Measurements from ENCODE around the gene TRUB2. TPM values are rescaled to one million over a fixed set of nuclear protein-coding genes. Genes with fewer than 3 reads are reported as not detected.

TRUB2 gene
- polyA plus RNA-seq, 1 donor (not counting 4 experiments of a cell fraction or from before 2014, with no cell fraction given): 17.2 TPM

DNA sequence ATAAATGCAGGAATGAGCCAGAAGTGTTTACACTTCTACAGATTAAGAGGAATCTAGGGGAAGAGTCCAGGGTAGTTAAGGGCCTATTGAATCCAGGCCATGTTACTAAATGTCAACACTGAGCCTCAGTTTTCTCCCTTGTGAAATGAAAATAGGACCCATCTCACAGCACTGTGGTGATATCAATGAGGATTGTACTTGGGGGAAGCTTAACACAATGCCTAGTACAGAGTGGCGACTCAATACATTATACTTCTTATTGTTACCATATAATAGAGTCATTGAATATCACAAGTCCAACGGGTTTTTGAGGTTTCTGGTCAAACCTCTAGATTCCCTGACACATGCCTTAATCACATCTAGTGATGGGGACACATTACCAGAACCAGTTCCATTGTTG lies 4.6 kb downstream of the TRUB2 start:
- H3K36me3 ChIP-seq (ENCODE audit: control insufficient read depth in 2 of 2, extremely low read depth in 1 of 2, insufficient read depth in 2 of 2, low read length in 2 of 2): peaks cover 13 to 25% of the 10 kb centered on the region in 2 experiments
- no peak overlapping the region for H3K4me3 ChIP-seq (ENCODE audit: control insufficient read depth in 2 of 3, extremely low read depth in 1 of 3, insufficient read depth in 2 of 3, low read depth in 1 of 3, low read length in 3 of 3)
- no peak for FAIRE-seq
- H2AFZ ChIP-seq (ENCODE audit: control insufficient read depth, low read length): no peak overlapping the region
- H3K27me3 ChIP-seq (ENCODE audit: control insufficient read depth, extremely low read depth, insufficient read depth, low read length): no peaks in the 10 kb centered on the region
- TF ChIP-seq, protein P1, sequence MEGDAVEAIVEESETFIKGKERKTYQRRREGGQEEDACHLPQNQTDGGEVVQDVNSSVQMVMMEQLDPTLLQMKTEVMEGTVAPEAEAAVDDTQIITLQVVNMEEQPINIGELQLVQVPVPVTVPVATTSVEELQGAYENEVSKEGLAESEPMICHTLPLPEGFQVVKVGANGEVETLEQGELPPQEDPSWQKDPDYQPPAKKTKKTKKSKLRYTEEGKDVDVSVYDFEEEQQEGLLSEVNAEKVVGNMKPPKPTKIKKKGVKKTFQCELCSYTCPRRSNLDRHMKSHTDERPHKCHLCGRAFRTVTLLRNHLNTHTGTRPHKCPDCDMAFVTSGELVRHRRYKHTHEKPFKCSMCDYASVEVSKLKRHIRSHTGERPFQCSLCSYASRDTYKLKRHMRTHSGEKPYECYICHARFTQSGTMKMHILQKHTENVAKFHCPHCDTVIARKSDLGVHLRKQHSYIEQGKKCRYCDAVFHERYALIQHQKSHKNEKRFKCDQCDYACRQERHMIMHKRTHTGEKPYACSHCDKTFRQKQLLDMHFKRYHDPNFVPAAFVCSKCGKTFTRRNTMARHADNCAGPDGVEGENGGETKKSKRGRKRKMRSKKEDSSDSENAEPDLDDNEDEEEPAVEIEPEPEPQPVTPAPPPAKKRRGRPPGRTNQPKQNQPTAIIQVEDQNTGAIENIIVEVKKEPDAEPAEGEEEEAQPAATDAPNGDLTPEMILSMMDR (optimal IDR thresholded peaks at IDR 0.05 in 1 of 3, IDR thresholded peaks at IDR 0.05 in 1 of 3, conservative IDR thresholded peaks at IDR 0.05 in 1 of 3; ENCODE audit: extremely low read depth in 1 of 3, insufficient read depth in 2 of 3, low read length in 3 of 3): no peak
- no peak for TF ChIP-seq EZH2 (IDR thresholded peaks at IDR 0.05; ENCODE audit: low read length)
- dilution Hi-C loops (cut with MboI; ENCODE audit: extremely low pct_ligation_motif_present, low sequenced_read_pairs): no loop called here
- DNase-seq (ENCODE audit: low read depth, low spot score): no peak
- H3K4me2 ChIP-seq (ENCODE audit: control insufficient read depth, extremely low read depth, insufficient read depth, low read depth, low read length): no peak overlapping the region
- no peaks in the 10 kb centered on the region for H3K9me3 ChIP-seq (ENCODE audit: control insufficient read depth, low read depth, low read length)
- no peaks in the 10 kb centered on the region for H4K20me1 ChIP-seq (ENCODE audit: control insufficient read depth, extremely low read depth, insufficient read depth, low read length)
- H3K79me2 ChIP-seq (ENCODE audit: control insufficient read depth, insufficient read depth, low read length): peaks cover 12% of the 10 kb centered on the region
- peaks cover 7% of the 10 kb centered on the region for H3K4me1 ChIP-seq (ENCODE audit: control insufficient read depth, extremely low read depth, insufficient read depth, low read length)
- no peak overlapping the region for H3K9ac ChIP-seq (ENCODE audit: control insufficient read depth, extremely low read depth, insufficient read depth, low read length)
- H3K9me1 ChIP-seq (ENCODE audit: control insufficient read depth, extremely low read depth, insufficient read depth, low read length): no peaks in the 10 kb centered on the region
- H3K27ac ChIP-seq (ENCODE audit: control insufficient read depth, insufficient read depth, low read length): no peak overlapping the region

DNA sequence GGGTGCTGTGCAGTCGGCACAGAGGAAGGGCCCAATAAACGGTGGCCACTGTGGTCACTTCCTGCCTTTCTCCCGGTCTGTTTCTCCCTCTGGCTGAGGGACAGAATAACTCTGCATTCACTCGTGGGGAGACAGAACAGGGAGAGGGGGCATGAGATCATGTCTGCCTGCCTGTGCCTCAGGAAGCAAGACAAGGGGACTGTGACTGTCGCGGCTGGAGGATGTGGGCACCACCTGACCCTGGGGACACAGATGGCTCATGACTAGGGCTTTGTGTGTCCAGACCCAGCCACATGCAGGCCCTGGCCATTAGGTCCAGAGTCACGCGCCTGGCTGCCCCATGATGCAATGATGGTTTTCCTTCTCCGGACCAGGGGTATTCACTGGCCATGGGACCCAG lies 5.8 kb downstream of the TRUB2 start:
- no peaks in the 10 kb centered on the region for H3K27me3 ChIP-seq (ENCODE audit: control insufficient read depth, extremely low read depth, insufficient read depth, low read length)
- DNase-seq (ENCODE audit: low read depth, low spot score): no peak
- no peaks in the 10 kb centered on the region for H3K9me1 ChIP-seq (ENCODE audit: control insufficient read depth, extremely low read depth, insufficient read depth, low read length)
- no peak overlapping the region for H2AFZ ChIP-seq (ENCODE audit: control insufficient read depth, low read length)
- dilution Hi-C loops (cut with MboI; ENCODE audit: extremely low pct_ligation_motif_present, low sequenced_read_pairs): no loop called here
- no peak overlapping the region for H3K9ac ChIP-seq (ENCODE audit: control insufficient read depth, extremely low read depth, insufficient read depth, low read length)
- no peak for FAIRE-seq
- no peak overlapping the region for H3K27ac ChIP-seq (ENCODE audit: control insufficient read depth, insufficient read depth, low read length)
- H3K36me3 ChIP-seq (ENCODE audit: control insufficient read depth in 2 of 2, extremely low read depth in 1 of 2, insufficient read depth in 2 of 2, low read length in 2 of 2): peaks cover 15 to 25% of the 10 kb centered on the region in 2 experiments
- no peak overlapping the region for H3K4me2 ChIP-seq (ENCODE audit: control insufficient read depth, extremely low read depth, insufficient read depth, low read depth, low read length)
- TF ChIP-seq EZH2 (IDR thresholded peaks at IDR 0.05; ENCODE audit: low read length): no peak
- TF ChIP-seq, protein P1 (optimal IDR thresholded peaks at IDR 0.05 in 1 of 3, IDR thresholded peaks at IDR 0.05 in 1 of 3, conservative IDR thresholded peaks at IDR 0.05 in 1 of 3; ENCODE audit: extremely low read depth in 1 of 3, insufficient read depth in 2 of 3, low read length in 3 of 3): no peak
- peaks cover 5% of the 10 kb centered on the region for H3K79me2 ChIP-seq (ENCODE audit: control insufficient read depth, insufficient read depth, low read length)
- peaks cover 5% of the 10 kb centered on the region for H3K4me1 ChIP-seq (ENCODE audit: control insufficient read depth, extremely low read depth, insufficient read depth, low read length)
- no peak overlapping the region for H3K4me3 ChIP-seq (ENCODE audit: control insufficient read depth in 2 of 3, extremely low read depth in 1 of 3, insufficient read depth in 2 of 3, low read depth in 1 of 3, low read length in 3 of 3)
- H4K20me1 ChIP-seq (ENCODE audit: control insufficient read depth, extremely low read depth, insufficient read depth, low read length): no peaks in the 10 kb centered on the region
- no peaks in the 10 kb centered on the region for H3K9me3 ChIP-seq (ENCODE audit: control insufficient read depth, low read depth, low read length)

All from keratinocyte (primary cell).